ENCODE measurements around the gene BRD3. TPM values are rescaled to one million over a fixed set of nuclear protein-coding genes. Genes with fewer than 3 reads are reported as not detected.

Gene BRD3
- total RNA-seq, 1 experiment from 2014 or later, result 4.0 TPM

DNA sequence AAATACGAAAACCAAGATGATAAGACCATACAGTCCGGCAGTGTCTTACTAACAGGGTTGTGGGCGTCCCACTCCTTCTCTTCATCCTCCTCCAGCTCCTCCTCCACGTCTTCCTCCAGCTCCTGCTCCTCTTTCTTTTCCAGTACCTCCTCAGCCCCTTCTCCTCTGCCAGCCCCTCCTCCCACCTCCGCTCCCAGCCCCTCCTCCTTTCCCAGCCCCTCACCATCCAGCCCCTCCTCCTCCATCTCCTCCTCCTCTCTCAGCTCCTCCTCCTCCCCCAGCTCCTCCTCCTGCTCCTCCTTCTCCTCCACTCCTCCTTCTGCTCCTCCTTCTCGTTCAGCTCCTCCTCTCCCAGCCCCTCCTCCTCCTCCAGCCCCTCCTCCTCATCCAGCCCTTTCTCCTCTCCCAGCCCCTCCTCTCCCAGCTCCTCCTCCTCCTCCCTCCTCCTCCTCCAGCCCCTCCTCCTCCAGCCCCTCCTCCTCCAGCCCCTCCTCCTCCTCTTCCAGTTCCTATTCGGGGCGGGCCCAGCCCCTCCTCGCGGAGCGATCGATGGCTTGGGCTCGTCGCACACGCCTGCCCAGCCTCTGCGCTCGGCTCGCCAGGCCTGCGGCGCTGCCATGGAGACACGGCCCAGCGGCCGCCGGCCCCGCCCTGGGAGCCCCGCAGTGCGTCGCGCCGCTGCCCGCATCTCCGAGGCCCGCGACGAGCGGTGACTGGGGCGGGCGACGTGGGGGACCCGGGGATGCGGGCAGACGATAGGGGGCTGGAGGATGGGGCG lies 42.8 kb downstream of the BRD3 start, which contains the start of gene BRD3OS:
TSS of gene BRD3OS (plus strand) at position 654 of the 778 bp plus-strand sequence. CDS start 1,267 bp downstream, outside the sequence.
- Histone ChIP-seq H4K20me1 (ENCODE audit: insufficient read depth, low read depth, low read length) (peaks cover 5% of the 10 kb centered on the region; the same call in 1 of the 2 replicates), H3K9me3 (ENCODE audit: low read length) (no peaks in the 10 kb centered on the region), H3K36me3 (ENCODE audit: insufficient read depth, low read length) (peaks cover 5% of the 10 kb centered on the region; the same call in 1 of the 2 replicates), H3K9me2 (replicated peaks; ENCODE audit: insufficient read depth, low read length) (no peaks in the 10 kb centered on the region), H3K4me1 (ENCODE audit: low read length) (peaks cover 18% of the 10 kb centered on the region), H3K27me3 (ENCODE audit: low read length) (no peaks in the 10 kb centered on the region), H3K4me2 (ENCODE audit: low read depth, low read length, poor library complexity, severe bottlenecking) (peak within 1 kb of the TSS; percentile 81), H3K4me3 (ENCODE audit: low read length) (peak within 1 kb of the TSS; percentile 77), H3K9ac (ENCODE audit: low read length) (peak within 1 kb of the TSS; percentile 75), H3K27ac (ENCODE audit: low read length) (peak within 1 kb of the TSS; percentile 75), H3K79me2 (ENCODE audit: low read length) (0 out of 2 replicates have a peak, but pooled peaks cover 3% of the 10 kb centered on the region), H2AFZ (ENCODE audit: low read length) (0 out of 2 replicates have a peak within 1 kb of the TSS, but pooled peaks have one; percentile 38)
- DNase-seq, result peak; percentile 99

DNA sequence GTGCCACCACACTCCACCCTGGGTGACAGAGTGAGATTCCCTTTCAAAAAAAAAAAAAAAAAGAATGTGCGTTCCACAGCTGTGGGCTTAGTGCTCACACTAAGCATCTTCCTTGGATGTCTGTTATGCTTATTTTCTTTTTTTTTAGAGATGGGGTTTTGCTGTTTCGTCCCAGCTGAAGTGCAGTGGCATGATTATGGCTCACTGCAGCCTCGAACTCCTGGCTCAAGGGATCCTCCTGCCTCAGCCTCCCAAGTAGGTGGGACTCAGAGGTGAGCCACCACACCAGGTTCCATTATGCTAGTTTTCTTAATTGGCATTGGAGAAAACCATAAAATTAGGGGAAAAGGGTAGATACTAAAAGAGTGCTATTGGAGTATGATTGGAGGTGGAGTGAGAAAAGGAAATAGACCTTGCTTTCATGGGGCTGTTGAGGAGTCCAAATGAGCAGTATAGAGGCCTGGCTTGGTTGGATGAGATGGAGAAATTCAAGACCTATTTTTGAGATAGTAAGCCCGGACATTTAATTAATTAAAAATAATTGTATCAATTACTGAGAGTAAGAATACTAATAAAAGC lies 43.5 kb downstream of the BRD3 start:
- Histone ChIP-seq H3K27me3 (ENCODE audit: low read length) (no peaks in the 10 kb centered on the region), H3K9me3 (ENCODE audit: low read length) (no peaks in the 10 kb centered on the region), H3K36me3 (ENCODE audit: insufficient read depth, low read length) (peaks cover 3% of the 10 kb centered on the region; the same call in 1 of the 2 replicates), H3K27ac (ENCODE audit: low read length) (peak overlapping the region; percentile 11; the same call in 1 of the 2 replicates), H2AFZ (ENCODE audit: low read length) (0 out of 2 replicates have a peak overlapping the region, but pooled peaks have one; percentile 38), H3K79me2 (ENCODE audit: low read length) (0 out of 2 replicates have a peak, but pooled peaks cover 3% of the 10 kb centered on the region), H3K9ac (ENCODE audit: low read length) (peak overlapping the region; percentile 24; the same call in 1 of the 2 replicates), H3K4me1 (ENCODE audit: low read length) (peaks cover 18% of the 10 kb centered on the region), H3K9me2 (replicated peaks; ENCODE audit: insufficient read depth, low read length) (no peaks in the 10 kb centered on the region), H4K20me1 (ENCODE audit: insufficient read depth, low read depth, low read length) (peaks cover 5% of the 10 kb centered on the region; the same call in 1 of the 2 replicates), H3K4me2 (ENCODE audit: low read depth, low read length, poor library complexity, severe bottlenecking) (peak overlapping the region; percentile 46), H3K4me3 (ENCODE audit: low read length) (peak overlapping the region; percentile 47)
- no peak for DNase-seq

DNA sequence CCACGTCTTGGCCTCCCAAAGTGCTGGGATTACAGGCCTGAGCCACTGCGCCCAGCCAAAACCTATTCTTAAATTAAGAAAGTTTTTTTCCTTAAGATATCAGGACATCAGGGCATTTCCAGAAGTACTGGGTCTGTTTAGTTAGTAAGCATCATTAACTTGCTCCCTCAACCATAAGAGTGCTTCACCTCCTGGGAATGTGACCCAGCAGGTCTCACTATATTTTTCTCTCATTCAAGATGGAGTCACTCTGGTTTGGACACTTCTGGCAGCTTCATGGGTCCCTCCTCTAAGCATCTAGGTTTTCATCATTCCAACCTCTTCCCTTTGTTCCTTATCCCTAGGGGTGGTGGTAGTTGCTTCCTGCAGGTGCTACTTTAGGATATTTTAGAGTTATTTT lies 52.9 kb downstream of the BRD3 start:
- Histone ChIP-seq H3K9me3 (ENCODE audit: low read length) (no peaks in the 10 kb centered on the region), H3K4me2 (ENCODE audit: low read depth, low read length, poor library complexity, severe bottlenecking) (no peak overlapping the region), H3K79me2 (ENCODE audit: low read length) (no peaks in the 10 kb centered on the region)

DNA sequence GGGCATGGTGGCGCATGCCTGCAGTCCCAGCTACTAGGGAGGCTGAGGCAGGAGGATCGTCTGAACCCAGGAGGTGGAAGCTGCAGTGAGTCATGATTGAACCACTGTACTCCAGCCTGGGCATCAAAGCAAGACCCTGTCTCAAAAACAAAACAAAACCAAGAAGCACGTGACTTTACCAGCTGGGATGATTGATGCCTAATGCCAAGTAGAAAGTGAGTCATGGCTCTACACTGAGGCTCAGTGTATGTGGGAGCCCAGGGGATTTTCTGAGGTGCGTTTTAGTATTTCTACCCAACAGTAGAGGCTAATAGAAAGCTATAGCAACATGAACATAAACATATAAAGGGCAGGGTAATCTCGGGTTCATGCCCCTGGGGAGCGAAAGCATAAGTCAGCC lies 56.4 kb downstream of the BRD3 start:
- H3K79me2 ChIP-seq (ENCODE audit: low read length), result no peaks in the 10 kb centered on the region
- no peaks in the 10 kb centered on the region for H4K20me1 ChIP-seq (ENCODE audit: insufficient read depth, low read depth, low read length)
- no peak overlapping the region for H3K27ac ChIP-seq (ENCODE audit: low read length)
- no peak overlapping the region for H2AFZ ChIP-seq (ENCODE audit: low read length)
- H3K4me1 ChIP-seq (ENCODE audit: low read length), result no peaks in the 10 kb centered on the region
- H3K4me2 ChIP-seq (ENCODE audit: low read depth, low read length, poor library complexity, severe bottlenecking), result no peak overlapping the region
- H3K9me3 ChIP-seq (ENCODE audit: low read length), result no peaks in the 10 kb centered on the region
- no peak overlapping the region for H3K4me3 ChIP-seq (ENCODE audit: low read length)
- H3K9me2 ChIP-seq (replicated peaks; ENCODE audit: insufficient read depth, low read length), result no peaks in the 10 kb centered on the region
- no peak for DNase-seq
- H3K9ac ChIP-seq (ENCODE audit: low read length), result no peak overlapping the region
- H3K27me3 ChIP-seq (ENCODE audit: low read length), result no peaks in the 10 kb centered on the region
- H3K36me3 ChIP-seq (ENCODE audit: insufficient read depth, low read length), result no peaks in the 10 kb centered on the region

More for the DNA sequence above, 52.9 kb downstream of the BRD3 start:
- Histone ChIP-seq H3K27me3 (ENCODE audit: low read length) (no peaks in the 10 kb centered on the region), H3K27ac (ENCODE audit: low read length) (no peak overlapping the region), H3K4me1 (ENCODE audit: low read length) (no peaks in the 10 kb centered on the region), H4K20me1 (ENCODE audit: insufficient read depth, low read depth, low read length) (no peaks in the 10 kb centered on the region), H3K9me2 (replicated peaks; ENCODE audit: insufficient read depth, low read length) (no peaks in the 10 kb centered on the region), H3K9ac (ENCODE audit: low read length) (no peak overlapping the region), H2AFZ (ENCODE audit: low read length) (no peak overlapping the region), H3K4me3 (ENCODE audit: low read length) (no peak overlapping the region), H3K36me3 (ENCODE audit: insufficient read depth, low read length) (no peaks in the 10 kb centered on the region)
- no peak for DNase-seq

DNA sequence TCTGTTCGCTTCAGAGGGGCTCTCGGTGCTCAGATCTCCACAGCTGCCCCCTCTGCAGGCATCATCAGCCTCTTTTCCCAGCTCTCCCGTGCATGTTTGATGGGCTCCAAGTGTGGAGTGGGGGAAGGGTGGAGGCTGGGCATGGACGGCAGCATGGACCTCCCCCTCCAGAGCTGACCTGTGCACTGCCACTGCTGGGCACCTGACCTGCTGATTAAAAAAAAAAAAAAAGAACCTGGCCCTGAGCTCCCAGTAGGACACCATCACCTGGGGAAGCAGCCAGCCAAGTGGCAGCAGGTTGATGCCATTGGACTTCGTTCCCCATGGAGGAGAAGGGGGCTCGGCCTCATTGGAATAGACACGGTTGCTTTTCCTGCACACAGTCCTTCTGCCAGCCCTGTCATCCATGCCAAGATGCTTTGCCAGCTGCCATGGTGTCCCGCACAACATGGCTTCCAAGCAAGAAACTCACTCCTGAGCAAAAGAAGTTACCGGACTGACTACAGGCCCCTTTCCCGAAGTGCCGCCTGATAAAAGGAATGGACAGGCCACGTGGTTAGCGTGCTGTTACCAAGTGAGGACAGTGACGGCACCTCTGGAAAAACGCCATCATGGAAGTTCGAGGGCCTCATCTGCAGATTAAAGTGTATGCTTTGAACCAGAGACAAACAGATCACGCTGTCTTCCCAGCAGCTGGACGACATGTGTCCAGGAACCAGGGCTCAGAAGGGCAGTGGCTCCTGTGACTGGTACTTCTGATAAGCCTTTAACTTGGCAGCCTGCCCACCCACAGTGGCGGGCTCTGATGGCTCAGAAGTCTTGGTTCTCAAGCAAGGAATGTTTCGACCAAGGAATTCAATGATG lies 57.3 kb downstream of the BRD3 start:
- Histone ChIP-seq H3K36me3 (ENCODE audit: insufficient read depth, low read length) (no peaks in the 10 kb centered on the region), H2AFZ (ENCODE audit: low read length) (no peak overlapping the region), H3K4me2 (ENCODE audit: low read depth, low read length, poor library complexity, severe bottlenecking) (no peak overlapping the region), H3K27ac (ENCODE audit: low read length) (no peak overlapping the region), H4K20me1 (ENCODE audit: insufficient read depth, low read depth, low read length) (no peaks in the 10 kb centered on the region), H3K79me2 (ENCODE audit: low read length) (no peaks in the 10 kb centered on the region), H3K9me2 (replicated peaks; ENCODE audit: insufficient read depth, low read length) (no peaks in the 10 kb centered on the region), H3K4me3 (ENCODE audit: low read length) (no peak overlapping the region), H3K9me3 (ENCODE audit: low read length) (no peaks in the 10 kb centered on the region), H3K9ac (ENCODE audit: low read length) (no peak overlapping the region), H3K4me1 (ENCODE audit: low read length) (no peaks in the 10 kb centered on the region), H3K27me3 (ENCODE audit: low read length) (no peaks in the 10 kb centered on the region)
- no peak for DNase-seq

DNA sequence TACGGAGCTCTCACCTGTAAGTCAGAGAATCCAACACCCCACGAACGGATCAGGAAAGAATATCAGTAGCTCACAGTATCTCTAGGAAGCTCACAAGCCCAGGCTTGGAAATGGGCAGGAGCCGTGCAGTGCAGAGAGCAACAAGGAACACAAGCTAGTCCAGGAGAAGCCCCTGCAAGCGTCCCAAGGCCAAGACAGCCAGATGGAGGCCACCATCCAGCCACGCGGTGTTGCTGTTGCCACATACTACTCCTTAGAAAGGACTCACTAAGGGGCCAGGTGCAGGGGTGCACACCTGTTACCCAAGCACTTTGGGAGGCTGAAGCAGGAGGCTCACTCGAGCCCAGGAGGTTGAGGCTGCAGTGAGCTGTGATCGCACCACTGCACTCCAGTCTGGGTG lies 60.3 kb downstream of the BRD3 start:
- no peaks in the 10 kb centered on the region for H3K9me2 ChIP-seq (replicated peaks; ENCODE audit: insufficient read depth, low read length)
- H3K27ac ChIP-seq (ENCODE audit: low read length), result no peak overlapping the region
- no peaks in the 10 kb centered on the region for H3K79me2 ChIP-seq (ENCODE audit: low read length)
- H3K36me3 ChIP-seq (ENCODE audit: insufficient read depth, low read length), result no peaks in the 10 kb centered on the region
- H4K20me1 ChIP-seq (ENCODE audit: insufficient read depth, low read depth, low read length), result no peaks in the 10 kb centered on the region
- H3K27me3 ChIP-seq (ENCODE audit: low read length), result no peaks in the 10 kb centered on the region
- H3K4me1 ChIP-seq (ENCODE audit: low read length), result no peaks in the 10 kb centered on the region
- no peak overlapping the region for H2AFZ ChIP-seq (ENCODE audit: low read length)
- H3K9me3 ChIP-seq (ENCODE audit: low read length), result no peaks in the 10 kb centered on the region
- H3K4me2 ChIP-seq (ENCODE audit: low read depth, low read length, poor library complexity, severe bottlenecking), result no peak overlapping the region
- no peak for DNase-seq
- H3K4me3 ChIP-seq (ENCODE audit: low read length), result no peak overlapping the region
- no peak overlapping the region for H3K9ac ChIP-seq (ENCODE audit: low read length)

DNA sequence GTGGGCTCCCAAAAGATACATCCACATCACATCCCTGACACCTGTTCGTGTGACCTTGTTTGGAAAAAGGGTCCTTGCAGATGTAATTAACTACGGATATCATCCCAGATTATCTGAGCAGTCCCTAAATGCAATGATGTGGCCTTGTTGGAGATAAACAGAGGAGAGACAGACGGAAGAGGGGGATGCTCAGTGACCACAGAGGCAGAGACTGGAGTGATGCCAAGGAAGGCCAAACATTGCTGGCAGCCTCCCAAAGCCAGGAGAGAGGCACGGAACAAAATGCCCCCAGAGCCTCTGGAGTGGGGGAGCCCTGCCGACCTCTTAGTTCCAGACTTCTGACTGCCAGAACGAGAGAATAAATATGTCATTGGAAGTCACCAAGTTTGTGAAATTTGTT lies 60.7 kb downstream of the BRD3 start:
- Histone ChIP-seq H3K4me2 (ENCODE audit: low read depth, low read length, poor library complexity, severe bottlenecking) (no peak overlapping the region), H3K4me3 (ENCODE audit: low read length) (no peak overlapping the region), H3K36me3 (ENCODE audit: insufficient read depth, low read length) (no peaks in the 10 kb centered on the region), H4K20me1 (ENCODE audit: insufficient read depth, low read depth, low read length) (no peaks in the 10 kb centered on the region), H3K27ac (ENCODE audit: low read length) (no peak overlapping the region), H2AFZ (ENCODE audit: low read length) (no peak overlapping the region), H3K79me2 (ENCODE audit: low read length) (no peaks in the 10 kb centered on the region), H3K27me3 (ENCODE audit: low read length) (no peaks in the 10 kb centered on the region), H3K9ac (ENCODE audit: low read length) (no peak overlapping the region), H3K9me3 (ENCODE audit: low read length) (no peaks in the 10 kb centered on the region), H3K4me1 (ENCODE audit: low read length) (no peaks in the 10 kb centered on the region), H3K9me2 (replicated peaks; ENCODE audit: insufficient read depth, low read length) (no peaks in the 10 kb centered on the region)
- DNase-seq, result no peak

Measured in Karpas-422 (cell line).